ENCODE results near the gene B3GALT2. TPM values are rescaled to one million over a fixed set of nuclear protein-coding genes. Genes with fewer than 3 reads are reported as not detected.

Gene B3GALT2
- polyA plus RNA-seq, 1 donor from 2014 or later: 12.4 TPM

- Histone ChIP-seq H3K9me2 (ENCODE audit: insufficient read depth, low read length) (no peaks in the 10 kb centered on the region), H3F3A (ENCODE audit: insufficient read depth, low read length, poor library complexity, severe bottlenecking) (no peaks in the 10 kb centered on the region), H3K4me3 (ENCODE audit: low read length) (no peak overlapping the region), H4K20me1 (ENCODE audit: insufficient read depth) (no peaks in the 10 kb centered on the region), H3K79me2 (replicated peaks; ENCODE audit: insufficient read depth, low read length) (peaks cover 8% of the 10 kb centered on the region), H3K9me3 (ENCODE audit: low read length) (no peaks in the 10 kb centered on the region), H3K27ac (ENCODE audit: low read length) (no peak overlapping the region), H3K27me3 (ENCODE audit: insufficient read depth, low read depth, low read length) (no peaks in the 10 kb centered on the region), H3K4me2 (ENCODE audit: low read length) (no peak overlapping the region), H3K36me3 (ENCODE audit: insufficient read depth, low read length) (no peaks in the 10 kb centered on the region), H2AFZ (ENCODE audit: low read depth, low read length) (no peak overlapping the region), H3K9ac (ENCODE audit: low read length) (no peak overlapping the region)
- TF ChIP-seq EP300 (conservative IDR thresholded peaks at IDR 0.05; ENCODE audit: poor library complexity, severe bottlenecking) (no peak), REST (IDR thresholded peaks at IDR 0.05; ENCODE audit: borderline replicate concordance) (no peak)
Measured at GRCh38 chr1:193199940-193200339, 13.5 kb upstream of the B3GALT2 start.

- Histone ChIP-seq H3K4me2 (ENCODE audit: low read length) (no peak overlapping the region), H3K9ac (ENCODE audit: low read length) (no peak overlapping the region), H3K36me3 (ENCODE audit: insufficient read depth, low read length) (no peaks in the 10 kb centered on the region), H3K27me3 (ENCODE audit: insufficient read depth, low read depth, low read length) (no peaks in the 10 kb centered on the region), H3F3A (ENCODE audit: insufficient read depth, low read length, poor library complexity, severe bottlenecking) (no peaks in the 10 kb centered on the region), H3K9me3 (ENCODE audit: low read length) (no peaks in the 10 kb centered on the region), H2AFZ (ENCODE audit: low read depth, low read length) (no peak overlapping the region), H3K9me2 (ENCODE audit: insufficient read depth, low read length) (no peaks in the 10 kb centered on the region), H3K79me2 (replicated peaks; ENCODE audit: insufficient read depth, low read length) (peaks cover 22% of the 10 kb centered on the region), H3K27ac (ENCODE audit: low read length) (no peak overlapping the region), H3K4me3 (ENCODE audit: low read length) (no peak overlapping the region), H4K20me1 (ENCODE audit: insufficient read depth) (no peaks in the 10 kb centered on the region)
- TF ChIP-seq SMC3 (conservative IDR thresholded peaks at IDR 0.05; ENCODE audit: poor library complexity): no peak
- no peak for TF ChIP-seq CTCF (IDR thresholded peaks at IDR 0.05; ENCODE audit: poor library complexity, severe bottlenecking)
- TF ChIP-seq TAF1 (IDR thresholded peaks at IDR 0.05; ENCODE audit: low read depth): no peak
- no peak for TF ChIP-seq POLR2AphosphoS5 (IDR thresholded peaks at IDR 0.05)
Measured at GRCh38 chr1:193192586-193192985, 6.2 kb upstream of the B3GALT2 start.

GRCh38 chr1:193190096-193190744, 3.8 kb upstream of the B3GALT2 start:
- Histone ChIP-seq H4K20me1 (ENCODE audit: insufficient read depth) (no peaks in the 10 kb centered on the region), H3K9me3 (ENCODE audit: low read length) (no peaks in the 10 kb centered on the region), H2AFZ (ENCODE audit: low read depth, low read length) (no peak overlapping the region), H3K9me2 (ENCODE audit: insufficient read depth, low read length) (no peaks in the 10 kb centered on the region), H3K79me2 (replicated peaks; ENCODE audit: insufficient read depth, low read length) (peaks cover 32% of the 10 kb centered on the region), H3K9ac (ENCODE audit: low read length) (no peak overlapping the region), H3K27ac (ENCODE audit: low read length) (no peak overlapping the region), H3K4me2 (ENCODE audit: low read length) (no peak overlapping the region), H3K27me3 (ENCODE audit: insufficient read depth, low read depth, low read length) (no peaks in the 10 kb centered on the region), H3F3A (ENCODE audit: insufficient read depth, low read length, poor library complexity, severe bottlenecking) (no peaks in the 10 kb centered on the region), H3K4me3 (ENCODE audit: low read length) (no peak overlapping the region), H3K36me3 (ENCODE audit: insufficient read depth, low read length) (no peaks in the 10 kb centered on the region)
- TF ChIP-seq CTCF (IDR thresholded peaks at IDR 0.05; ENCODE audit: poor library complexity, severe bottlenecking) (peak; percentile 53), RAD21 (conservative IDR thresholded peaks at IDR 0.05) (peak; percentile 65), MXI1 (conservative IDR thresholded peaks at IDR 0.05; ENCODE audit: poor library complexity, severe bottlenecking) (no peak), REST (IDR thresholded peaks at IDR 0.05; ENCODE audit: borderline replicate concordance) (no peak), EP300 (conservative IDR thresholded peaks at IDR 0.05; ENCODE audit: poor library complexity, severe bottlenecking) (no peak), TAF1 (IDR thresholded peaks at IDR 0.05; ENCODE audit: low read depth) (no peak), SMC3 (conservative IDR thresholded peaks at IDR 0.05; ENCODE audit: poor library complexity) (peak; percentile 37), POLR2AphosphoS5 (IDR thresholded peaks at IDR 0.05) (no peak), EZH2 (IDR thresholded peaks at IDR 0.05; ENCODE audit: borderline replicate concordance, insufficient read depth, low read length, poor library complexity, severe bottlenecking) (no peak)
